GM19468 (cell line): ENCODE data around the gene TPSG1.
"Not testable (repeated sequence)": the region's sequence is repeated elsewhere in the genome, so short reads cannot be mapped to it uniquely, and the experiment has no call there.

Experiments used
- ATAC-seq: cut with Tn5 transposase; IDR thresholded peaks from one replicate; pipeline ENCODE4 v1.9.1; 2021; ENCODE audit warnings: mild to moderate bottlenecking, moderate library complexity, moderate number of reproducible peaks; ENCODE audit not compliant: unreplicated experiment; ENCODE audit errors: extremely low read depth

TPSG1 gene

DNA sequence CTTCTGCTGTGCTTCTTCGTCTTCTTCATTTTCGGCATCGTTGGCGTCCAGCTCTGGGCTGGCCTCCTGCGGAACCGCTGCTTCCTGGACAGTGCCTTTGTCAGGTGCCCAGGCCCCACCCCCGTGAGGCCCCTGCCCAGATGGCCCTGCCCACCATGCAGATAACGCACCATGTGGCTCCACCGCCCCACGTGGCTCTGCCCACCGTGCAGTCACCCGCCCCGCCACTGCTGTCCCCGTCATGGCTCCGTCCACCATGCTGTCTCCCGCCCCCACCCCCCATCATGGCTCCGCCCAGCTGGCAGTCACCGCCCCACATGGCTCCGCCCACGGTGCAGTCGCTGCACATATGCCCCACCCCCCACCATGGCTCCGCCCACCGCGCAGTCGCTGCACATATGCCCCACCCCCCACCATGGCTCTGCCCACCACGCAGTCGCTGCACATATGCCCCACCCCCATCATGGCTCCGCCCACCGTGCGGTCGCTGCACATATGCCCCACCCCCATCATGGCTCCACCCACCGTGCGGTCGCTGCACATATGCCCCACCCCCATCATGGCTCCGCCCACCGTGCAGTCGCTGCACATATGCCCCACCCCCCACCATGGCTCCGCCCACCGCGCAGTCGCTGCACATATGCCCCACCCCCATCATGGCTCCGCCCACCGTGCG, 26.3 kb downstream of the TPSG1 start:
- not testable (repeated sequence) for ATAC-seq

- no peak for ATAC-seq
Measured at GRCh38 chr16:1198194-1198593, 26.9 kb downstream of the TPSG1 start.

GRCh38 chr16:1197237-1197866, 27.7 kb downstream of the TPSG1 start:
- no peak for ATAC-seq

DNA sequence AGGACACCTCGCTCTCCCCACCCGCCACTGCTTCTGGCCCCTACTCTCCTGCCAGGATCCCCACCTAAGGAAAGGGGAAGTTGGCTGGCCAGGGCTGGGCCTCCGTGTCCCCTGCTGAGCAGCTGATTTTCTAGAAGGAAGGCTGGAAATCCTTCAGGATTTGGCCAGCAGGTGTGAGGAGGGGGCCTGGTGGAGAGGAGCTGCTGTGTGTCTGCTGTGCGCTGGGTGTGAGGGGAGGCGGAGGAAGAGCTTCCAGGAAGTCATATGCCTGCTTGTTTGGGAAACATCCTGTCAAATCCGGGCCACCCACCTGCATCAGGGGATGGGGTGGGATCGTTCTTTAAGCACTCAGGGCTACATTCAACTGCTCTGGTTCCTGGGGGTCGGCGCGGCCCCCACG, 28.6 kb downstream of the TPSG1 start:
- ATAC-seq = no peak

DNA sequence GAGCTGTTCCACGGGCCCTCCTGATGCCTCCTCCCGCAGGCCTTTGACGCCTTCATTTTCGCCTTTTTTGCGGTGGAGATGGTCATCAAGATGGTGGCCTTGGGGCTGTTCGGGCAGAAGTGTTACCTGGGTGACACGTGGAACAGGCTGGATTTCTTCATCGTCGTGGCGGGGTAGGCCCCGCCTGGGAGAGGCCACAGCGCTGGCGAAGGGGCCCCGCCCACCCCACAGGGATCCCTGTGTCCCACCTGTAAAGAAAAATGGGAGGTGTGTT, 29.7 kb downstream of the TPSG1 start:
- ATAC-seq = no peak

DNA sequence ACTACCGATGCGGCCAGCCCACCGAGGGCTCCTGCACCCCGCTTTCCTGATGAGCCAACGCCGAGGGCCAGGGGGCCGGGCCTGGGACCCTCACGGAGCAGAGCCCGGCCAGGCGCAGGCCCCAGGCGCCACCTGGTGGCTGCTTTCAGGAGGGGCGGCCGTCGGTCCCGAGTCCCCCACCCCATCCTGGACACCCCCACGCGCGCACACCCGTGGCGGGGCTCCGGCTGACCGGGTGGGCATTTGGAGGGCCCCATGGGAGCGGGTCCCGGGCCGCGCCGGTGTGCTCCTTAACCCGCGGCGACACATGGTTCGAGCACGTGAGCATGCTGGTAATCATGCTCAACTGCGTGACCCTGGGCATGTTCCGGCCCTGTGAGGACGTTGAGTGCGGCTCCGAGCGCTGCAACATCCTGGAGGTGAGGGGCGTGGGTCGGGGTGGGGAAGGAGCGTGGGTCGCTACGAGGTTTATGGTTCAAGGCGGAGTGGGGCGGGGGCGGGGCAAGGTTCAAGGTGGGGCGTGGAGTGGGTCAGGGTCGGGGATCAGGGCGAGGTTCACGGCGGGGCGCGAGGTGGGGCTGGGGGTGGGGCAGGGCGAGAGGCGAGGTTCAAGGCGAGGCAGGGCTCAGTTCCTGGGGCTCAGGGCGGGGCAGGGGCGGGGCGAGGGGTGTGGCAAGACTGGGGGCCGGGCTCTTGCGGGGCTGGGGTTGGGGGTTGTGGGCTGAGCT, 30.2 kb downstream of the TPSG1 start:
- ATAC-seq = no peak

DNA sequence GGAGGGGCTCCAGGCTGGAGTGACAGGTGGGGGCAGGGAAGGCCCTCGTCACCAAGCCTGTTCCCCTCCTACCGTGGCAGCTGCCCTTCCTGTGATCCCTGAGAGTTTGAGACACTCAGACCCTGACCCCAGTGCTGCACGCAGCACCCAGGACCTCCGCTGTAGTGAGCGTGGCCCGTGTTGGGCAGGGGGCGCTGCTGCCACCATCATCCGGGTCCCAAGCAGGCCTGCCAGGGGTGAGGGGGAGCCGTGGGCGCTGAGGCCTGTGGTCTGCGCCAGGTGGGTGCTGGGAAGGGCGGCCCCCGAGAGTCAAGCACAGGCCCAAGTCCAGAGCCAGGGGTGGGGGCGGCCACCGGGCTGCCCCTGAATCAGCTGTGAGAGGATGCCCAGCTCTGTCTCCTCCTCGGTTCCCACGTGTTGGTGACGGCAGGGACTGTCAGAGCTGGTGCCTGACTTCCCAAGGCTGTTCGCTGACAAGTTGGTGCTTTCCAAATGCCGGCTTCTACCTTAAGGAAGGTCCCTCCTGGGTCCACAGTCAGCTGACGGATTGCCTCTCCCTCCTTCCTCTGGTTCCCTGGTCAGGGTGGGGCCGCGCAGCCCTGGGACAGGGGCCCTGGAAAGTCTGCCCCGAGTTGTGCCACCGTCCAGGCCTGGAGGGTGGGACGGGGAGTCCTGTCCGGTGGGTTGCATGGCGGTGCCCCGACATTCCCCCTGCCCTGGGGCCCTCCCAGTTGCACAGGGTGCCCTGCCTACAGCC, 31.1 kb downstream of the TPSG1 start:
- no peak for ATAC-seq

DNA sequence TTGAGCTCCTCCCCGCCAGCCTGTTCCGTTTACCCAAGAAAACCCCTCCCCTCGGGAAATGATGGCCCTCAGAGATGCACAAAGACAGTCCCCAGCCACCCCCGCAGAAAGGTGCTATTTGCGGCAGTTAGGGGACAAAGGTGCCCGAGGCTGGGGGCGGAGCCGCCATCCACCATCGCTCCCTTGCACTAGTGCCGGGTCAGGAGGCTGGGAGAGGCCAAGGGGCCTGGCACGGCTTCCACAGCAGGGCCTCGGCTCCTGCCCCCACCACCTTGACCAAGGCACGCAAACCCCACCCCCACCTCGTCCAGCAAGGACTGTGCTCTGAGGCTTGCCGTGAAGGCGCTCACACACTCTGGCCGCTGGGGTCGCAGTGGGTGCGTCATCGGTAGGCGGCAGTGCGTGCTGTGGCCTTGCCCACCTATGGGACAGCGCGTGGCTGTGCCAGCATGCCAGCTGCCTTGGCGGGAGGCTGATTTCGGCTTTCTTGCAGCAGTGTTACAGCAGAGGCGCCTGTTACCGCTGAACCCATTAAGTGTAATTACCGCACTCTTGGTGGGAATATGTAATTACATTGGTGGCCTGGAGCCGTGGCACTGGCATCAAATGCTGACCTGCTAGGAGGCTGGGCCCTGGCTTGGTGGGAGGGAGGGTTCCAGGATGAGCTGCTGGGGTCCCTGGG, 31.8 kb downstream of the TPSG1 start:
- no peak for ATAC-seq

- no peak for ATAC-seq
Measured at GRCh38 chr16:1192384-1193073, 32.5 kb downstream of the TPSG1 start.

DNA sequence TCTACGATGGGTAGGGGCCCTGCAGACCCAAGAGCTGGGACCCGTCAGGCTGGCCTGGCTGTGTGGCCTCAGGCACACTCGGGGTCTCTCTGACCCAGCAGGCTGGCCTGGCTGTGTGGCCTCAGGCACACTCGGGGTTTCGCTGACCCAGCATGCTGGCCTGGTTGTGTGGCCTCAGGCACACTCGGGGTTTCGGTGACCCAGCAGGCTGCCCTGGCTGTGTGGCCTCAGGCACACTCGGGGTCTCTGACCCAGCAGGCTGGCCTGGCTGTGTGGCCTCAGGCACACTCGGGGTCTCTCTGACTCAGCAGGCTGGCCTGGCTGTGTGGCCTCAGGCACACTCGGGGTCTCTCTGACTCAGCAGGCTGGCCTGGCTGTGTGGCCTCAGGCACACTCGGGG, 34.3 kb downstream of the TPSG1 start:
- ATAC-seq = not testable (repeated sequence)

DNA sequence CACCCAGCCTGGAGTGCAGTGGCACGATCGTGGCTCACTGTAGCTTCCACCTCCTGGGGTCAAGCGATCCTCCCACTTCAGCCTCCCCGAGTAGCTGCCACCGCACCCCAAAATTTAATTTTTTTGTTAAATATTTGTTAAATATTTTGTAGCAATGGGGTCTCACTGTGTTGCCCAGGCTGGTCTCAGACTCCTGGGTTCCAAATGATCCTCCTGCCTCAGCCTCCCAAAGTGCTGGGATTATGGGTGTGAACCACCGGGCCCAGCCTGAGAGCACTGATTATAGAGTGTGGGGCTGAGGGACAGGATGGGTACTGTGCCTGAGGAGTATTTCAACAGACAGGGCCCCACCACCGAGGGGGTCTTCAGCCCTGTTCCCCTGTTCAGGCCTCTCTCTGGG, 35.6 kb downstream of the TPSG1 start:
- no peak for ATAC-seq

DNA sequence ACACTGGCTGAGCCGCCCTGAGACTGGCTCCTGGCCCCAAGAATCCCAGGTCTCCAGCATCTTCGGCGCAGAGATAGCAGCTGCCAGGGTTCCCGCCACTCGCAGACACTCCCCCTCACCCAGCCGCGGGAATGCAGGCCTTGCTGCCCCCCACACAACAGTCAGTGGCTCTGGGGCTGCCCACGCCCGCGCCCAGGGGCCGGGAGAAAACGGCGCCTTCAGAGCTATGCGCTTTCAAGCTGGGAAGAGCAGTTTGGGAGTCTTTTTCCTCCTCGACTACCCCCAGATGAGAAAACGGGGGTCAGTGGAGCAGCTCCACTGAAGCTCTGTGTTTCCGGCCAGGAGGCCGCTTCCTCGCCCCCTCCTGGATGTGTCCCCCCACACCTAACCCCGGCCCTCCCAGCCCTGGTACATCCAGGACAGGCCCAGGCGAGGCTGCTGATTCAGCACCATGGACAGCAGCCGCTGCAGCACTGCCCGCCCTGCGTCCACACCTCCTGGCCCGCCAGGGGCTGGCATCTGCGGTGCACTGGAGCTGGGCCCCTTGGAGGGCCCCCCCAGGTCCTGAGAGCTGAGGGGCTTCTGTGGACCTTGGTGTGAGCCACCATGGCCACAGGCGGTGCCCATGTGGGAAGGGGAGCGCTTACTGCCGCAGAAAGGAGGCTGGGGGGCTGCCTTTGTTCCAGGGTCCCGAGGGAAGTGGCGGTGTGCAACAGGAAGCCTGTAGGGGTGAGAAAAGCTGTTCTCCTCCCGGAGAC, 36.5 kb downstream of the TPSG1 start:
- no peak for ATAC-seq

DNA sequence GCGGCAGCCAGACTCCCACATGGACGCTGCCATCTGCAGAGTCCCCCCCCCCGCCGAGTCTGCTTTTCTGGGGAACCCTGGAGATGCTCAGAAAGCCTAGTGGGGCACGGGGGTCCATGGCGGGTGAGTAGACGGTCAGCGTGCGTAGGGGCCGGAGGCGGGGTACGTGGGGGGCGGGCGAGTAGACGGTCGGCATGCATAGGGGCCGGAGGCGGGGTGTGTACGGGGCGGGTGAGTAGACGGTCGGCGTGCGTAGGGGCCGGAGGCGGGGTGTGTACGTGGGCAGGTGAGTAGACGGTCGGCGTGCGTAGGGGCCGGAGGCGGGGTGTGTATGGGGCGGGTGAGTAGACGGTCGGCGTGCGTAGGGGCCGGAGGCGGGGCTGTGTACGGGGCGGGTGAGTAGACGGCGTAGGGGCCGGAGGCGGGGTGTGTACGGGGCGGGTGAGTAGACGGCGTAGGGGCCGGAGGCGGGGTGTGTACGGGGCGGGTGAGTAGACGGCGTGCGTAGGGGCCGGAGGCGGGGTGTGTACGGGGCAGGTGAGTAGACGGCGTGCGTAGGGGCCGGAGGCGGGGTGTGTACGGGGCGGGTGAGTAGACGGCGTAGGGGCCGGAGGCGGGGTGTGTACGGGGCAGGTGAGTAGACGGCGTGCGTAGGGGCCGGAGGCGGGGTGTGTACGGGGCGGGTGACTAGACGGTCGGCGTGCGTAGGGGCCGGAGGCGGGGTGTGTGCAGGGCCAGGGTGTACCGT, 39.4 kb downstream of the TPSG1 start:
- not testable (repeated sequence) for ATAC-seq

DNA sequence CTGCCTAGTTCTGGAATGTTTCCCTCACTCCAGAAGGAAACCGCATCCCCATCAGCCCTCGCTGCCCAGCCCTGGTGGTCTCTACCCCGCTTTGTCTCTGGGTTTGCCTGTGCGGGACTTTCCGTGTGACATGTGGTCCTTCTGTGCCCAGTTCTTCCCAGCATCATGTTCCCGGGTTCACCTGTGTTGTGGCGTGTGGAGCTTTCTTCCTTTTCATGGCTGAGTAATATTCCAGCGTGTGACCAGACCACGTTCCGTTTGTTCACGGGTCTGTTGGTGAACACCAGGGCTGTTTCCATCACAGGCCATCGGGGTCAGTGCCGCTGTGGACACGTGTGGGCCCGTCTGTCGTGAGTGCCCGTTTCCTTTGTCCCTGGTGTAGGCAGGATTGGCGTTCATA, 40.1 kb downstream of the TPSG1 start:
- no peak for ATAC-seq

DNA sequence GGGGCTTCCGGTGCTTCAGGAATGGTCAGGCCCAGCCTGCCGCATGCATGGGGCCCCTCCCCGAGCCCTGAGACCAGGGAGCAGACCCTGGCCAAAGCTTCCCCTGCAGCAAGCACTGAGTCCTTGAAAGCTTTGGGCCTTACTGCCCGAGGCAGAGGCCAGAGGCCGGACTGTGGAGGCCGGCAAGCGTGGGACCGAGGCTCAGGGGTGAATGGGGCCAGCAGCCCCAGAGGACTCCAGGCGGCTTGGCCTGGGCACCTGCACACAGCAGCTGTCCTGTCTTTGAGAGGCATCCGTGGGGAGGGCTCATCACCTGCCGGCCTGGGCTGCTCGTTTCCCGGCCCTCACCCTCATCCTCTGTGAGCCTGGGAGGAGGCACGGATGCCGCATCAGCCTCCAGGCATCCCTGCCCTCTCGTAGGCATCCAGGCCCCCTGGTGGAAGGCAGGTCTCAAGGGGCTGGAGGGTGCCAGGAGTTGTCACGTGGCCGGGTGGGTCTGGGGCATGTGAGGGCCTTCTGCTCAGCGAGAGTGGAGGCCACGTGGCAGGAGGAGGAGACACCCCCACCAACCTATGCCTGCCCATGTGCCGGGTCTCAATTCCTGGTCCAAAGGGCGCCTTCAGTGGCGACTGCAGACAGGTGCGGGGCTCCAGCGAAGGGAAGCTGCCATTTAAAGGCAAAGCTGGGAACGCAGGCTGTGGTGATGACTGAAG, 40.8 kb downstream of the TPSG1 start:
- ATAC-seq = no peak

- ATAC-seq = no peak
Measured at GRCh38 chr16:1182950-1183907, 41.8 kb downstream of the TPSG1 start.

- ATAC-seq = no peak
Measured at GRCh38 chr16:1182316-1182671, 42.8 kb downstream of the TPSG1 start.
